NOMO-1 treated with dmso at 0.1 percent for 144 hours (cell line): ENCODE results near the gene DEDD2.
"Not testable (repeated sequence)": the region's sequence is repeated elsewhere in the genome, so short reads cannot be mapped to it uniquely, and the experiment has no call there.

ENCODE experiments used
- DNase-seq: peaks from one replicate; lab custom pipeline; 2025; ENCODE audit not compliant: unreplicated experiment; lab: John Stamatoyannopoulos, UW

Gene DEDD2, protein sequence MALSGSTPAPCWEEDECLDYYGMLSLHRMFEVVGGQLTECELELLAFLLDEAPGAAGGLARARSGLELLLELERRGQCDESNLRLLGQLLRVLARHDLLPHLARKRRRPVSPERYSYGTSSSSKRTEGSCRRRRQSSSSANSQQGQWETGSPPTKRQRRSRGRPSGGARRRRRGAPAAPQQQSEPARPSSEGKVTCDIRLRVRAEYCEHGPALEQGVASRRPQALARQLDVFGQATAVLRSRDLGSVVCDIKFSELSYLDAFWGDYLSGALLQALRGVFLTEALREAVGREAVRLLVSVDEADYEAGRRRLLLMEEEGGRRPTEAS

DNA sequence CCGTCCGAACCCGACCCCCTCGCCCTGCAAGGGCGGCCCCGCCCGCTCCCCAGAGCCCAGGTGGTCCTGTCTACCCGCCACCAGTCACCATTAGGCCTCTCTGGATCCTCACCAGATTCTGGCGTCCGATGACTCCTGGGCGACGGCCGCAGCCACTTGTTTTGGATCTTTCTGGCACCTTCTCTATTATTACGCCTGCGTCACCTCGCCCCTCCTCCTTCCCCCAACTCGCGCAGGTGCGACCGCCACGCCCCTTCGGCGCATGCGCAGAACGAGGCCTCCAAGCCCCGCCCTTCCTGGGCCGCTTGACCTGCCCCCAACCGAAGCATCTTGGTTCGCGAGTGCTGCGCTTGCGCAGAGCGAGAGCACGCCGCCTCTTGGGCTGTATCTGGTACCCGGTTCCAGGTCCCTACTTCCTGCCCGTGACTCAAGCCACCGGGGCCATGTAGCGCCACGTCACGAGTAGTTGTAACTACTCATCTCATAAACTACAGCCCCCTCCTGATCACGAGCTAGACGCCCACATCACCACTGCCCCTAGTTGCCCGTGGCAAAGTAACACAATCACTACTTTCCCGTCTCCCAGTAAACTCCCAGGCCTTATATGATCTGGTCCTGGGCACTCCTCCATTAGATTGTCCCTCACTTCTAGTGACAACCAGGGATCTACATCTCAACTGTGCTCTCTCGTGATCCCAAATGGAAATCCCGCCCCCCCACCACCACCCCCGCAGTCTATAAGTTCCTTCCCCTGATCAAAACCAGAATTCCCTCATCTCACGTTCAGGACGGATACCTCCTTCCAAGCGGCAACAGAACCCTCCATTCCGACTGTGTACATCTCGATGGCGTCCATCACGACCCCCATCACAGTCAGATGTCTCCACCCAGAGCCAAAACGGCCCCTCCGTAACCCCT is at the start of gene DEDD2:
Gene DEDD2, minus strand, starts transcription at position 158 of the 918 bp plus-strand sequence. CDS start 670 bp downstream, outside the sequence.
- DNase-seq = peak; percentile 95

DNA sequence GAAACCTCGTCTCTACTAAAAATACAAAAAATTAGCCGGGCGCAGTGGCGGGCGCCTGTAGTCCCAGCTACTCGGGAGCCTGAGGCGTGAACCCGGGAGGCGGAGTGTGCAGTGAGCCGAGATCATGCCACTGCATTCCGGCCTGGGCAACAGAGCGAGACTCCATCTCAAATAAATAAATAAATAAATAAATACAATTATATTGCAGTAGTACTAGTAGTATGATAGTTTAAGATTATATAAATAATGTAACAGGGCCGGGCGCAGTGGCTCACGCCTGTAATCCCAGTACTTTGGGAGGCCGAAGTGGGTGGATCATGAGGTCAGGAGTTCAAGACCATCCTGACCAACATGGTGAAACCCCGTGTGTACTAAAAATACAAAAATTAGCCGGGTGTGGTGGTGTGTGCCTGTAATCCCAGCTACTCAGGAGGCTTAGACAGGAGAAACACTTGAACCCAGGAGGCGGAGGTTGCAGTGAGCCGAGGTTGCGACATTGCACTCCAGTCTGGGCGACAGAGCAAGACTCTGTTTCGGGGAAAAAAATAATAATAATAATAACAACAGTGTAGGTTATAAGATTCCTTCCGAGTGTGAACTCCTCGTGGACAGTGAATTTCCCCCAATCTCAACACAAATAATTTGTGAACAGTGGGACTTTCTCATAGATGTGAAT is 49.6 kb upstream of the DEDD2 start:
- not testable (repeated sequence) for DNase-seq

DNA sequence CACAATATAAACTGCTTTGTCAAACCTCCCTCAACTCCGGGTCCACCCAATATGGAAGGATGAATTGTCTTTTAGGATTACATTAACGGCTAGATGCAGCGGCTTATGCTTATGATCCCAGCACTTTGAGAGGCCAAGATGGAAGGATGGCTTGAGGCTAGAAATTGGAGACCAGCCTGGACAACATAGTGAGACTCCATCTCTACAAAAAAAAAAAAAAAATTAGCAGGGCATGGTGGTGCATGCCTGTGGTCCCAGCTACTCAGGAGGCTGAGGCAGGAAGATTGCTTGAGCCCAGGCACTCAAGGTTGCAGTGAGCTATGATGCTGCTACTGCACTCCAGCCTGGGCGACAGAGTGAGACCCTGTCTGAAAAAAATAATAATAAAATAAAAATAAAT is 48.6 kb upstream of the DEDD2 start:
- DNase-seq = not testable (repeated sequence)

DNA sequence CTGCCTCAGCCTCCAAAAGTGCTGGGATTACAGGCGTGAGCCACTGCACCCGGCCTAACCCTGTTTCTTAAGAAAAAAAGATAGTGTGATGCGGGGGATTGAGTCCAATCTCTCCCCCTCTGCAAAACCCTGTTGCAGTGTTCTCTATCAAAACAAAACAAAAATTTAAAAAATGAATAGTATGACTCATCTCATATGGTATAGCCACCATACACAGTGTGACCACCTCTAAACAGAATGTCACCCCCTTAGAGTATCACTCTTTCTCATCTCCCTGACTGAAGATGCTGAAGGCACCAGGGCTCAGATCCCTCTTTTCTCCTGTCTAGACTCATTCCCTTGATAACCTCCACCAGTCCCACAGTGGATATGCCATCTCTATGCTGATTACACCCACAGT is 44.3 kb upstream of the DEDD2 start:
- no peak for DNase-seq

DNA sequence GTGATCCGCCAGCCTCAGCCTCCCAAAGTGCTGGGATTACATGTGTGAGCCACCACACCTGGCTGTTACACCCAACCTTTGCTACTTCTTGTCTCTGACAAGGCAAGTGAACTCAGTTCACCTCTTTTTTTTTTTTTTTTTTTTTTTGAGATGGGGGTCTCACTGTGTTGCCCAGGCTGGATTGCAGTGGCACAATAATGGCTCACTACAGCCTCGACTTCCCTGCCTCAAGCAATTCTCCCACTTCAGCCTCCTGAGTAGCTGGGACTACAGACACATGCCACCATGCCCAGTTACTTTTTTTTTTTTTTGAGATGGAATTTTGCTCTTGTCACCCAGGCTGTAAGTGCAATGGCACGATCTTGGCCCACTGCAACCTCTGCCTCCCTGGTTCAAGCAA is 40.4 kb upstream of the DEDD2 start:
- DNase-seq = not testable (repeated sequence)

DNA sequence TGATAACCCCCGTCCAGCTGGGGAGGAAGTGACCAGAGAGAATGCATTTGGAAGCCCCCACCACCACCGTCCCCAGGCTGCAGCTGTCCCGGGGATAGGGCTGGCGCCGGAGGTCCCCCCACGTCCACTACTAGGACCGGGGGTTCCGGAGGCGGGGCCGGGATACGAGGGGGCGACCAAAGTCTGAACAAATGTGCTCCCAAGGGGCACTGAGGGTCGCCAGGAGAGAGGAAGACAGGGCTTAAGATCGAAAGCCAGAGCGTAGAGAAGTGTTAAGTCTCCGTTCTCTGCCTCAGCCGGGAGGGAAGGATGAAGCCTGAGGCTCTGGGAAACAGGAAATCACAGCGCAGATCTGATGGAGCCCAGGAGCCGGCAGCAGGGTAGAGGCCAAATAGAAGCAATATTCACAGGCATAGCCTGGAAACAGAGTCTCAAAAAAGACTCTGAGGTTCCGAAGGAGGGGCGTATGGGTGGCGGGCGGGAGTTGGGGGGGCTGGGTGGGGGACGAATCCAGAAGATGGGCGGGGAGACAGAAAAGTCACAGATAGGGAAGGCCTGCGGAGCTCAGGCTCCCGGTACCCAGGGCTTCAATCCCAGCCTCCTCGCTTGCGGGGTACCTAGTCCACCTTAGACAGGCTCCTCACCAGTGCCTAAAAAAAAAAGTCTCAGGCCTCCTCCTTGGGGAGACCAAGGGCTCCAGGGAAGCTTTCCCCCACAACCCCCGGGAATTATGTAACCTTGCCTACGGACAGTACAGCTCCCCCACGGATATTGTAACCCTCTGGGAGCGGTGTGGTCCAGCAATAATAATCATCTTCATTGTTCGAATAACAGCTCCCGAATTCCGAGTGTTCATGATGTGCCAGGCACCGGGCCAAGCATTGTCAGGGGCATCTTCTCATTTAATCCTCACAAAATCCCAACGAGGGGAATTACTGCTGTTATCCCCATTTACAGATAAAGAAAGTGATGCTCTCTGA is 38.6 kb upstream of the DEDD2 start:
- DNase-seq = no peak

DNA sequence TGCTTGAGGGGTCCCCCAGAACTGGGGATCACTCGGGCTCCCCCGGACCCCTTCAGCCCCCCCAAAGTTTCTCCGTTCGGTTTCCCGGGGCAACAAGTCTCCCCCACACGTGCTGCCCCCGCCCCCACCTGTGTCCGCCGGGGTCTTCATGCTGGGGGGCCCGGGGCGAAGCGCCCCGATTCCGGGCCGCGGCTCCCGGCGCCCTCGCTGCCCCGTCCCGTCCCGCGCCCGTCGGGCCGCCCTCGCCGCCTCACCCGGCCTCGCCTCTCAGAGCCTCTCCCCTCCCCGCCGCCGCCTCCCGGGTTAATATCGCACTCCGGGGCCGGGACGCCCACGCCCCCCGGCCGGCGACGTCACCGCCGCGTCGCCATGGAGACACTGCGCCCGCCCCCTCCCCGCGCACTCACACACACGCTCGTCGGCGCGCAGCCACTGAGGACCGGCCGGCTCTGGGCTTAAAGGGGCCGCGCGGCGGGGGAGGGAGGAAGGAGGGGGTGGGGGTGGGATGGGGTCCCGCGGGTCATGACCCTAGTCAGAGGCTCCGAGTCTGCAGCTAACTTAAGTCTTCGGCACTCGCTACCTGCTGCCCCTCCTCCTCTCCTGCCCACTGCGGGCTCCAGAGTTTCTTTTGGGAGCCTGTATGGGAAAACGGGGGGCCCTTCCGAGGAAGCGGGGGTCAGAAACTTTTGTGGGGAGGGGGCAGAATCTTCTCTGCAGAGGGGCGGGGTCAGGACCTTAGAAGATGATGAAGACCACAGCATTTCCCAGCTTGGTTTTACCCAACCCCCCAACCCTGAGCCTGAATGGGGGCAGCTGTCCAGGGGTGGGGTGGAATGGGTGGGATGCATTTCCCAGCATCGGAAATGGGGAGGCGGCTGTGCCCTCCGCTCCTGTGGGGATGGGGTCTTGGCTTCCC is 37.6 kb upstream of the DEDD2 start, which contains the start of gene ERF:
Gene ERF, minus strand, starts transcription at position 279 of the 916 bp plus-strand sequence. Its CDS starts 129 bp downstream, at position 150.
- peak; percentile 85 for DNase-seq

DNA sequence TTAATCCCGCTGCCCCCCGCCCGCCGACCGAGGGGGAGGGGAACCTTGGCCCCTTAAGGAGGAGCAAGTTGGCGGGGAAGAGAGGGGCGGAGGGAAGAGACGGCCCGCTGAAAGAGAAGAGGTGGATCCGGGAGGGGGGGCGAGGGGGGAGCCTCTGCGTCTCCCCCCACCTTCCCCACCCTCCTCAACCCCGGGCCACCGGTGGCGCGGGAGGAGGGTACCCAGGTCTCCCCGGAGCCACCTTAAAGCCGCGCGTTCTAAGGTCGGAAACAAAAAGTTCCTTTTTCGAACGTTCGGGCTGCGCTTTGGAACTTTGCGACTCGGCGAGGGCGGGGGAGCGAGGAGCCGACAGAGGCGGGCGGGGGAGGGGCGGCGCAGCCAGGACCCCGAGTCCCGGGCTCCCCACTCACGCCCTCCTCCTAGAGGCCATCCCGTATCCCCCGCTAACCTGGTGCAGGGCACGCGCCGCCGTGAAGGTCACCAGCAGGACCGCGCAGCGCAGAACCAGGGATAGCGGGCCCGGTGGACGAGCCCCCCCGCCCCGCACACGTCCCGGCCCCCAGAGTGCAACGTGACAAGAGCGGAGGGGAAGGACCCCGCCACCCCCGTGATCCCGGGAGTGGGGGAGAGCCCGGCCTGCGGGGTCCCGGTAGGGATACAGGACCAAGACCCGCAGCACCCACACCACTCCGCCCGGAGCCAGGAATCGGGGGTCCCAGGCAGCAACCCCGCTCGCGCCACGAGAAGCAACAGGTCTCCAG is 36.8 kb upstream of the DEDD2 start:
- peak; percentile 79 for DNase-seq

DNA sequence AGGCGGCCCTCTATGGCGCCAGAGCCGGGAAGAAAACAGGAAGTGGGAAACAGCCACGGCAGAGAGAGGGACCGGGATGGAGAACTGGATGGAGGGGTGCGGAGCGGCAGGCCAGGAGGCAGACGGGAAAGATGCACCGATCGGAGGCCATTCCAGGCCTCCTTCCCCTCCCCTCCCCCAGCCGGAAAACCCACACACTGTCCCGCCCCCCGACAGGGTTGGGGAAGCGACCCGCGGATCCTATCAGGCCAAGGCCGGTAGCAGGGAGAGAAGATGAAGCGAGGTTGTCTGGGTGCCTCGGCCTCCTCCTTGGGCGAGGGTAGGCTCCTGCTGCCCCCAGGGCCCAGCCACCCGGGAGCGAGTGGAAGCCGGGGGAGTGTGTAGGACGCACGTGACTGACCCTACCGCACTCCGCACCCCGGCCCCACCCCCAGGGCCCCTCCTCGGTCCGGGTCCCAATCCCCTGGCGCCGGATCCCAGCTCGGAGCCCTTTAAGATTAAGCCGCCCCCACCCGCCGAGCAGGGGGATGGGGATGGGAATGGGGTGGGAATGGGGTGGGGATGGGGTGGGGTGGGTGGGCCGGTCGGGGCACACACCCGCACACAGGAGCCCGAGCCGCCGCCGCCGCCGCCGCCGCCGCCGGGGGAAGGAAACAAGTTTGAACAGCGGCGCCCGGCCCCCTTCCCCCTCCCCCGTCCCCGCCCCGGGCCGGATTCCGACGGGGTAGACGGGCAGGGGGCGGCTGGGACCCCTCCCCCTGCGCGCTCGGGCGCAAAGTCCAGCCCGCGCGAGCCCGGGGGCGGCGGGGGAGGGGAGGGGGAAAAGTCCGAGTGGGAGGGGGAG is 36.0 kb upstream of the DEDD2 start:
- DNase-seq = peak; percentile 18

DNA sequence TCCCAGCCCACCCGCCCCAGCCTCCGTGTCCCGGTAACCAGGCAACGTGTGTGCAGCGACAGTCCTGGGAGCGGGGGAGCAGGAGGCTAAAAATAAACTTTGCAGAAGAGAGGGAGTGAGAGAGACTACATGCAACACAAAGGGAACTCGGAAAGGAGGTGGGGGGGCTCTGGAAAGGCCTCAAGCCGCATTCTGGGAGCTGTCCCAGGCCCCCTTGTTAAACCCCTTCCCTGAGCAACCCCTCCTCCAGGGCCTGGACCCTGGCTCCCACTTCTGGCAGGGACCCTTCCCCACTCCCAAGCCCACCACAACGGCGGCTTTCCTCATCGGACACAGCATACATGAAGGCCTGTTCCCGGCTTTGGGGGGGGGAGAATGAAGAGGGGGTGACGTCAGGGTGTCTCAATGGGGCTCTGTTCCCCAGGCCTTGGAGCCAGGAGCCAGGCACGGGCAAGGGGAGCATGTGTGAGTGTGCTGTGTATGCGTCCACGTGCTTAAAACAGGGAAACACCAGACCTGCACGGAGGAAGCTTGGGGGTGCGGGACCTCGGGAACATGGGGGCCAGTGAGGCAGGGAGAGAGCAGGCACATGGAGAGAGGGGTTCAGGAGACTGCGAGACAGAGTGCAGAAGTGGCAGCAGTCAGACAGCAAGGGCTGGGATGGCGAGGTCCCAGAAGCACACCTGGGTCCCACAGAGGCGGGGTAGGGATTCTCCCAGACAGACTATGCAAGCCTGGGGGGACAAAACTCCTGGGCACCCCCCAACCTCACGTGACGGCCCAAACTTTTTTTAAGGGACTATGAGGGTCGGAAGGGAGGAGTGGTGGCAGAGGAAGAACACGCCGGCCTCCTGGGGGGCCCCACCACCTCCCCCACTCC is 35.1 kb upstream of the DEDD2 start:
- no peak for DNase-seq

DNA sequence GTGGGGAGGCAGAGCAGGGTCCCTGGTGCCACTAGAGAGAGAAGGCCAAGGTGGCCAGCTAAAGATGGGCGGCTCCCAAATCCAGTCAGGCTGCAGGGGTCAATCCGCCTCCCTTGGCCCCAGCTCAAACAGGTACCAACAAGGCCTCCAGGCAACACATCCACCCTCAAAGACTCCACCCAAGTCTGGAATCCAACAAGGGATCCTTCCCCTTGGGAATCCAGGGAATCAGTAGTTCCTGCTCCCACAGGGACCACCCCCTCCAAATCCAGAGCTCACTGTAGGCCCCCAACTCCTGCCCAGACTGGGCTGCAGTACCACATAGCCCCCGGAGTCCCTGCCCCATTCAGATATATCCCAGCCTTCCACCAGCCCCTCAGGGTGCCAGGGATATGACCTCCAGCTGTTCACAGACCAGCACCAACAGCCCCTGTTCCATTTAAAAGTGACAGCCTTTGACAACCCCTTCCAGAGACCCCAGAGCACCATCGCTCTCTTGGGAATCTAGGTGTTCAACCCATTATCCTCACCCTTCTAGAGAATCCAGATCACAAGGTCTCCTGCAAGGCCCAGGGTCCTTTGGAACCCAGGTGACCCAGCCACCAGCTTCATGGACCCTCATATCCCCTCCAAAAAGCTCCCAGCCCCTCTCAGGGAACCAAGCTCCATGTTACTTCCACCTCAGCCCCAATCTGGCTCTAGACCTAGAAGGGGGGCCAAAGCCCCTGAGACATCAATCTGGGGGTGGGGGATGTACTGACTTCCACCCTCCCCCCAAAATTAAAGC is 34.3 kb upstream of the DEDD2 start:
- DNase-seq = no peak

DNA sequence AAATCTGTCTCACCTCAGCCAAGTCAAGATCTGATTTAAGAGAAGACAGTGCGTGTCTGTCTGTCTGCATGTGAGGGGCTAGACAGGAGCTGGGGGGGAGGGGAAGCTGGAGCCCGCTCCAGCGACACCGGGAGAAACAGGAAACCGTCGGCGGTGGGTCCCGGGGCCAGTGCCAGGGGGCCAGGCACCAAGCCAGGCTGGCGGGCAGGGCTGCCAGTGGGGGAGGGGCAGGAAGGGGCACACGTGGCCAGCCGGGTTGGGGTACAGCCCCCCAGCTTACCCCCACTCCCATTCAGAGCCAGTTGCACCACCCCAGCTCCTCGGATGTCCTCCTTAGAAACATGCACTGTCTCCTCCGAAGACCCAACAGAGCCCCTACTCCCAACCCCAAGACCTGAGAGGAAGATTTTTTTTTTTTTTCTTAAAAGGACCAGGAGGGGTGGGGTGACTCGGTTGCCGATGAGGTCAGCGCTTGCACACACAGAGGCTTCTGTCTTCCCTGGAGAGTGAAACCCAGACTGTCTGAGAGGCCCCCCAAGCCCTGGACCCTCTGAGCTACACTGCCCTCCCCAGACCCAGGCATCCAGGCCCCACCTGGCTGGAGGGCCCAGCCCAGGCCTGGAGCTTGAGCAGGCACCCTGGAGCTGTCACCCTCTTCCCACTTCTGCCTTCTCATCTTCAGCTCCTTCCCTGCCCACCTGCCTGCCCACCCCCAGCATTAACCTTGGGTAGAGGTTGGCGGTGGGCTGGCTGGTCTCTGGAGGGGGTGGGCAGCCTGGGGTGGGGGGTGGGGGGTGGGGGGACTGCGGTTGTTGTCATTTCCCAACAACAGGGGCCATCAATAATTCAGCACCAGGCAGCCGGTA is 33.4 kb upstream of the DEDD2 start:
- DNase-seq = no peak

DNA sequence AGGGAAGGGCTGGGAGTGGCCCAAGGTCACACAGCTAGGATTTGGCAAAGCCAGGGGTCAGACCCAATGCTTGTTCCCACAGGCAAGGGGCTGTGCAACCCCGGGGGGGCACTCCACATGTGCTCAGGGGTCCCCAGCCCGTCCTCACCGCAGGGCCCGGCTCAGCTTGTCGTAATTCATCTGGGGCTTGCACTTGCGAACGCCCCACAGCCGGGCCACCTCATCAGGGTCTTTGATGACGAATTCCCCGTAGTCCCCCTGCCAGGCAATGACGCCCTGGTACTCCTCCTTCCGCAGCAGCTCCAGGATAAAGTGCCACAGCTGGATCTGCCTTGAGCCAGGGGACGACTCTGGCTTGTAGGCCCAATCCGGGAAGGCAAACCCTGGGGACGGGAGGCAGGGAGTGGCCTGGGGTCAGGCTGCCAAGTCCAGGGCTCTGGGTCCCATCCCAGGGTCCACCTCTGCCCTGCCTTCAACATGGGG is 32.7 kb upstream of the DEDD2 start:
- no peak for DNase-seq

DNA sequence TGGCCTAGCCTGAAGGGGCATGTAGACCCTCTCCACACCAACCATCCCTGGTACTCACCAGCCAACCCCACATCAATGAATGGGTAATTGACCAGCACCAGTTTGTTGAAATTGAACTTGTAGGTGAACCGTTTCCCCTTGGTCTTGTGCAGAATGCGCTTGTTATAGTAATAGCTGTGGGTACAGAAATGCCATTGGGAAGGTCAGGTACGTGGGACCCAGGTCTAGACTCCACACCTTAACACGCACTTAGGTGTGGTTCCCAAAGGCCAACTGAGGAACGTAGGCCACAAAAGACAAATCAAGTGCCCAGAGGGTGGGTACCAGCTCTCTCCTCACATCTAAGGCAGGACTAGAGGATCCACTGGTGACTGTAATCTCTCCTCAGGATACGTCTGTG is 32.3 kb upstream of the DEDD2 start:
- DNase-seq = no peak
